ENCODE data around the gene KSR1. TPM values are rescaled to one million over a fixed set of nuclear protein-coding genes. Genes with fewer than 3 reads are reported as not detected.
A peak's percentile ranks its signal among the peaks of the same experiment; 100 is the strongest.

Gene KSR1
- total RNA-seq, 3 donors from 2014 or later, result 14.1 to 36.4 (median 24.0) TPM

DNA sequence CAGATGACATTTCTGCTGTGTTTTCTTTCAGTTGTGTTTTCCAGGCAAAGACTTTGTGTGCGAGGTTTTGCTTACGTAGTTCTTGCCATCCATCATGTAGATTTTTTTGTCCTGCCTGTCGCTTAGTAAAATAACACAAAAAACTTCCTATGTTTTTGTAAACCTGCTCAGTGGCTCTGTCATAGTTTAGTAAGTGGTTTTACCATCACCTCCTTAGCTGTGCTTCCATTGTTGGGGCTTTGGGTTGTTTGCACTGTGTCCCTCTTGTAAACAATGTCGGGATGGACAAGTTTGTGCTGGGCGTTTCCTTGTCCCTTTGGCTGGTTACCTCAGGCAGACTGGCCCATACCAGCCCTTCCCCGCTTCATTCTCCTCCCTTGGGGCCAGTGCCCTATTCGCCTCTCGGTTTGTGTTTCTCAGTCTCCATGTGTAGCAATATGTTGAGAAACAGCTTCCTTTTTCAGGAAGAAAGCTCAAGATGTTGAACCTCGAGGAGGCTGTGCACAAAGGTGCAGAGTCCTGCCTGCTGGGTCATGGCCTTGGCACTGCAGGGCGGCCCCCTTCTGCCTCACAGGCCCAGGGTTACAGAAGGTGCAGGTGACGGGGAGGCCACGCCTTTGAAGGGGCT lies 74.6 kb downstream of the KSR1 start:
- DNase-seq (ENCODE audit: low spot score in 2 of 2), result no peak
- intact Hi-C loops (cut with DNase I; ENCODE audit: low total_unique reads), result no loop called here
- peak overlapping the region; percentile 22 to 67 for H3K27ac ChIP-seq

DNA sequence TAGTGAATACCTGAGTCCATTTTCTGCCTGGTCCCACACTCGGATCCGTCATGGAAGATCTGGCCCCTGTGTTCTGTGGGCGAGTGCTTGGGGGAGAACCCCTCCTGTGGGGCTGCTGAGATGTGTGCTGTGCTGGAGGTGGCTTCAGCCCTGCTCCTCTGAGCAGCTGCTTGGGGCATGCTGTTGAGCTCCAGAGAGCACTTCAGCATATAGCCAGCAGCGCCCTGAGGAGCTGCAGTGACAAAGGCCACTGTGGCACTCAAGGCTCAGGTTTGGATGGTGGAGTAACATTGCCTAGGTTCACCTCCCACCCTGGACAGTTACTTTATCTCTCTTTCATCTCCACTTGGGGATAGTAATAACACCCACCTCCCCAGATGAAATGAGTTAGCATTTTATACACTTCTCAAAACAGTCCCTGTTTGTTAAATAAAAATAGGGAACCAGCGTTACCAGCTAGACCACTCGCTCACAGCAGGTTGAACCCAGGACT lies 75.3 kb downstream of the KSR1 start:
- TF ChIP-seq POLR2A (IDR thresholded peaks at IDR 0.05) (no peak), POLR2AphosphoS5 (IDR thresholded peaks at IDR 0.05) (no peak)
- TF ChIP-seq, protein P1, sequence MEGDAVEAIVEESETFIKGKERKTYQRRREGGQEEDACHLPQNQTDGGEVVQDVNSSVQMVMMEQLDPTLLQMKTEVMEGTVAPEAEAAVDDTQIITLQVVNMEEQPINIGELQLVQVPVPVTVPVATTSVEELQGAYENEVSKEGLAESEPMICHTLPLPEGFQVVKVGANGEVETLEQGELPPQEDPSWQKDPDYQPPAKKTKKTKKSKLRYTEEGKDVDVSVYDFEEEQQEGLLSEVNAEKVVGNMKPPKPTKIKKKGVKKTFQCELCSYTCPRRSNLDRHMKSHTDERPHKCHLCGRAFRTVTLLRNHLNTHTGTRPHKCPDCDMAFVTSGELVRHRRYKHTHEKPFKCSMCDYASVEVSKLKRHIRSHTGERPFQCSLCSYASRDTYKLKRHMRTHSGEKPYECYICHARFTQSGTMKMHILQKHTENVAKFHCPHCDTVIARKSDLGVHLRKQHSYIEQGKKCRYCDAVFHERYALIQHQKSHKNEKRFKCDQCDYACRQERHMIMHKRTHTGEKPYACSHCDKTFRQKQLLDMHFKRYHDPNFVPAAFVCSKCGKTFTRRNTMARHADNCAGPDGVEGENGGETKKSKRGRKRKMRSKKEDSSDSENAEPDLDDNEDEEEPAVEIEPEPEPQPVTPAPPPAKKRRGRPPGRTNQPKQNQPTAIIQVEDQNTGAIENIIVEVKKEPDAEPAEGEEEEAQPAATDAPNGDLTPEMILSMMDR (IDR thresholded peaks at IDR 0.05), result no peak
- H3K9me3 ChIP-seq, result no peaks in the 10 kb centered on the region
- no peak for DNase-seq (ENCODE audit: low spot score in 2 of 2)
- H3K27me3 ChIP-seq, result no peaks in the 10 kb centered on the region
- H3K27ac ChIP-seq, result peak overlapping the region; percentile 22 to 67
- no peak overlapping the region for H3K4me3 ChIP-seq
- intact Hi-C loops (cut with DNase I; ENCODE audit: low total_unique reads), result no loop called here
- no peaks in the 10 kb centered on the region for H3K36me3 ChIP-seq
- H3K4me1 ChIP-seq, result peaks cover 0 to 4% of the 10 kb centered on the region in 2 donors

More for the DNA sequence above, 74.6 kb downstream of the KSR1 start:
- H3K27me3 ChIP-seq, result no peaks in the 10 kb centered on the region
- H3K9me3 ChIP-seq, result no peaks in the 10 kb centered on the region
- TF ChIP-seq POLR2AphosphoS5 (IDR thresholded peaks at IDR 0.05), result peak in 1 of 3 donors; percentile 31
- TF ChIP-seq, protein P1 (IDR thresholded peaks at IDR 0.05), result no peak
- H3K4me3 ChIP-seq, result no peak overlapping the region
- H3K4me1 ChIP-seq, result peaks cover 0 to 4% of the 10 kb centered on the region in 2 donors
- H3K36me3 ChIP-seq, result no peaks in the 10 kb centered on the region

GRCh38 chr17:27532269-27533263 lies 76.3 kb downstream of the KSR1 start:
- H3K27ac ChIP-seq, result no peak overlapping the region
- DNase-seq (ENCODE audit: low spot score in 2 of 2), result no peak
- H3K27me3 ChIP-seq, result no peaks in the 10 kb centered on the region
- intact Hi-C loops (cut with DNase I; ENCODE audit: low total_unique reads), result no loop called here
- H3K36me3 ChIP-seq, result no peaks in the 10 kb centered on the region
- H3K9me3 ChIP-seq, result no peaks in the 10 kb centered on the region
- no peak for TF ChIP-seq POLR2A (IDR thresholded peaks at IDR 0.05)
- TF ChIP-seq POLR2AphosphoS5 (IDR thresholded peaks at IDR 0.05), result peak in 1 of 3 donors; percentile 29
- H3K4me3 ChIP-seq, result no peak overlapping the region
- H3K4me1 ChIP-seq, result no peaks in the 10 kb centered on the region

DNA sequence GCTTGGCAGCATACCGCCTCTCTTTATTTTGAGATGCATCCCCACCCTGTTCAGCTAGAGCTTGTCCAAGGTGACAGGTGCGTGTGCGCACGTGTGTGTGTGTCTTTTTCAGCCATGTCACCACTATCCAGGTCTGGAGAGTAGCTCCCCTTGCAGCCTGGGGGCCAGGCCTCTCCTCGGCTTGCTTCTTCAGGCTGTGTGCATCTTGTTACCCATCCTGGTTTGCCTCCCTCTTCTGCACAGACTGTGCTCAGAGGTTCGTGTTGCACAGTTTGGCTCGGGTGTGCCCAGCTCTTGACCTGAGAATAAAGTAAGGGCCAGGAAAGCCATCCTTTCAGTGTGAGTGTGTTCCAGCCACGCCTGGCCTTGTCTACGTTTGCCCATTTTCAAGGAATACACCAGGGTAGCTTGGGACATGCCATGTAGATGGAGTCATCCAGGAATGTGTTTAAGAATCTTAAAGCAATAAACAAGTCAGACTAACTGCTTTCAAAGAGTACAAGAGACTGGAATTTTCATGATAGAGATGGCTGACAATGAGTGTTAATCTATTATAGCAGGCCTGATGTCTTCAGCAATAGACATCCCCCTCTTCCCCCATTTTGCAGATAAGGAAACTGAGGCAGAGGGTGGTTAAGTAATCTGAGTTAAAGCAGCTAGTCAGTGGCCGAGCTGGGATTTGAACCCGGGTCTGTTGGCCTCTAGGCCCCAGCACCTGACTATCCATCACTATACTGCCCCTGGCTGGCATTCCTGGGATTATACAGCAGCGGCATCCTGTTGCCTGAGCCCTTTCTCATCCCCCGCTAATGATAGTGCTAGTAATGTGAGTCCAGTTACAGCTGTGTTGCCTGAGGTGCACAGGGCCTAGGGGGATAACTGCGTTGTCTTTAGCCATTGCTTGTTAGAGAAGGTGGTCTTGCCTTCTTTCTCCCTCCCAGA lies 77.9 kb downstream of the KSR1 start:
- H3K27ac ChIP-seq, result no peak overlapping the region
- no peaks in the 10 kb centered on the region for H3K27me3 ChIP-seq
- no peaks in the 10 kb centered on the region for H3K9me3 ChIP-seq
- DNase-seq (ENCODE audit: low spot score in 2 of 2), result no peak
- H3K4me3 ChIP-seq, result no peak overlapping the region
- TF ChIP-seq POLR2AphosphoS5 (IDR thresholded peaks at IDR 0.05) (no peak), POLR2A (IDR thresholded peaks at IDR 0.05) (no peak)
- TF ChIP-seq, protein P1 (IDR thresholded peaks at IDR 0.05), result no peak
- no peaks in the 10 kb centered on the region for H3K4me1 ChIP-seq
- intact Hi-C loops (cut with DNase I; ENCODE audit: low total_unique reads), result no loop called here
- no peaks in the 10 kb centered on the region for H3K36me3 ChIP-seq

Measured in breast epithelium (tissue), 4 donors.